NCI-H524 treated with DMSO at 0.1 percent for 48 hours (cell line): ENCODE measurements around the gene KCNMA1.

ENCODE experiments used
- DNase-seq: peaks from one replicate; lab custom pipeline; 2025; lab: John Stamatoyannopoulos, UW

Gene KCNMA1

DNA sequence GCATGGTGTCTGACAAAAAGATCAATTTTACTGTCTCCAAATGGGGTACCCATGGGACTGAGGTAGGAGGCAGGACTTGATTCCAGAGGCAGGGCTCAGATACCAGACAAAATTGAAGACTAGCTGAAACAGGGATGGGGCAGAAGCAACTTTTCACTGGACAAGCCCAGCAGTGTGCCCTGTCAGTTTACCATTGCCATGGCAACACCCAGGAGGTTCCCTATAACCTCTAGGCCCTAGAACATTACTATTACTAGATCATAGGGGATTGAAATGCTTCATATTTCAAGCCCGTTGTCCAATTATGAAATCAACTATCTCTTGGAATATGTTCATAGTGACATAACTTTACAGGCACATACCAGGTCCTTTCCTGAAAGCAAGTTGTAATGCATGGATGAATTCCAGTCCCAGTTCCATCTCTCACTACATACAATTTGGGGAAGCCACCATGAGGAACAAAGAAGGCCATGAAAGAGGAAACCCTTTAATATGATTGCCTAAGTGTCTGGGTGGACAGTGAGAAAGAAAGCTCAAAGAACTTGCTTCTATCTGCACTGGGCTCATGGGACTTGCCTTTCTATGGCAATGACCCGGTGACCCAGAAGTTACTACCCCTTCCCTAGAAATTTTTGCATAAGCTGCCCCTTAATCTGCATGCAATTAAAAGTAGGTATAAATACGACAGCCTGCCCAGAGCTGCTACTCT is 557.9 kb downstream of the KCNMA1 start:
- DNase-seq = no peak

DNA sequence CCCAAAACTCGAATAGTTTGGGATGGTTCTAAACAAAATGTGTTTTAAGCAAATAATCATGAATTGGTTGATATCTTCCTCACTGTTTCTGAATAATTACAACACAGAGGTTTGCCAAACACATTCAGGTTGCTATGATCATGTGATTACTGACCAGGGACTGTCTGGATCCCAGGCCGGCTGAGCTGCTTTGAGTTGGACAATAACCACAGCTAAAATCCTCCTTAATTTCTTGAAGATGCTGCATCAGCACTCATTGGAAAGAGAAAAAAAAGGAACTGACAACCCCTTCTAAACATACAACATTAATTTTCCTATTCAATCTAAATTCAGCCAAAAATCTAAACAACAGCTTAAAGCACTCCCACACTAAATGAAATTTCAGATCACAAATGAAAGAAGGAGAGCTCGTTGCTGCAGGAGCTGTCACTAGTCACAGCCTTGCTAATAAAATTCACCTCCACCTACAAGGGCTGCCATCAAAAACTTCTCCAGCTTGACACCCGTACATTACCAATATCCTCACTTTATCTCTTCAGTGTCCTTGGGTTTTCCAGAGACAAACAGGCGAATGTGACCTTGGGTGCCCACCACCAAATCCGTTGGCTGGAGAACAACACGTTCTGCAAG is 560.2 kb downstream of the KCNMA1 start:
- DNase-seq = no peak

DNA sequence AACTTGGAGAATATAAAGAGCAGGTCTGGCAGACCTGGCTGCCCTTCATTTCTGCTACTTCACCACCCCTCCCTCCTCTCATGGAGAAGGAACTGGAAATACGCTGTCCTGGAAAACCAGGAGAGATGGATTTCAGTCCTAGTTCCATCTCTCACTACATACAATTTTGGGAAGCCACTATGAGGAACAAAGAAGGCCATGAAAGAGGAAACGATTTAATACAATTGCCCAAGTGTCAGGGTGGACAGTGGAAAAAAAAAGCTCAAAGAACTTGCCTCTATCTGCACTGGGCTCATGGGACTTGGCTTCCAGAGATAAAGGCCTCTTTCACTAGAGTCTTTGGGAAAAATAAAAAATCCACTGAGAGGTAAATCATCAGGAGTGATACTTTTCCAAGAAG is 561.7 kb downstream of the KCNMA1 start:
- DNase-seq = no peak

DNA sequence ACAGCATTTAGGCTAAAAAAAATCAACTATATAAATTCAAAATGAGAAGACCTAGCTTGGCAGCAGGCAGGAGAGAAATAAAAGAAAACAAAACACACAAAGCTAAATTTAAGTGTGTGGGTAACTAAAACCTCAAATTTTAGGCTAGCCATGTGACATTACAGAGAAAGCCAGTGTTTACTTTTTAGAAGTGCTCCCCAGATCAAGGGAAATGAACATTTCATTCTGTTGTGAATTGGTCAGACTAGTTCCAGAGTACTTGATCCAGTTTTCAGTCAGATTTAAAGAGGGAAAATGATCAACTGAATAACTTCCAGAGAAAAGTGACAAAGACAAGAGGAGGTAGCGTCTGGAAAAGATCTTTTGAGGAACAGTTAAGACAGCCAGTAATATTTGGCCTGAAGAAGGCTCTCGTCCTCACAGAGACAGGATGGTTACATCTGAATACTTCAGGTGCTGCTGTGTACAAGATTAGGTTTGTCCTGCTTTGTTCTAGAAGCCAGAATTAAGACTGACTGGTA is 563.4 kb downstream of the KCNMA1 start:
- no peak for DNase-seq

DNA sequence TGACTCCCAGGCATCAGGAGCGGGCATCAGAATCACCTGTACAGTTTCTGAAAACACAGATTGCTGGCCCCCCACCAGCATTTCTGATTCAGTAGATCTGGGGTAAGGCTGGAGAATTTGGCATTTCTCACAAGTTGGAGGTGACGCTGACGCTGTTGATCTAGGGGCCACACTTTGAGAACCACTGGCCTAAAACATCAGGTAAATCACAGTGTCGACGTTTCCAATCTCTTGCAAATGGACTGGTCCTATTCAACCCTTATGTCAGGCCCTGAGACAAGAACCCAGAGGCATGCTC is 564.0 kb downstream of the KCNMA1 start:
- no peak for DNase-seq

DNA sequence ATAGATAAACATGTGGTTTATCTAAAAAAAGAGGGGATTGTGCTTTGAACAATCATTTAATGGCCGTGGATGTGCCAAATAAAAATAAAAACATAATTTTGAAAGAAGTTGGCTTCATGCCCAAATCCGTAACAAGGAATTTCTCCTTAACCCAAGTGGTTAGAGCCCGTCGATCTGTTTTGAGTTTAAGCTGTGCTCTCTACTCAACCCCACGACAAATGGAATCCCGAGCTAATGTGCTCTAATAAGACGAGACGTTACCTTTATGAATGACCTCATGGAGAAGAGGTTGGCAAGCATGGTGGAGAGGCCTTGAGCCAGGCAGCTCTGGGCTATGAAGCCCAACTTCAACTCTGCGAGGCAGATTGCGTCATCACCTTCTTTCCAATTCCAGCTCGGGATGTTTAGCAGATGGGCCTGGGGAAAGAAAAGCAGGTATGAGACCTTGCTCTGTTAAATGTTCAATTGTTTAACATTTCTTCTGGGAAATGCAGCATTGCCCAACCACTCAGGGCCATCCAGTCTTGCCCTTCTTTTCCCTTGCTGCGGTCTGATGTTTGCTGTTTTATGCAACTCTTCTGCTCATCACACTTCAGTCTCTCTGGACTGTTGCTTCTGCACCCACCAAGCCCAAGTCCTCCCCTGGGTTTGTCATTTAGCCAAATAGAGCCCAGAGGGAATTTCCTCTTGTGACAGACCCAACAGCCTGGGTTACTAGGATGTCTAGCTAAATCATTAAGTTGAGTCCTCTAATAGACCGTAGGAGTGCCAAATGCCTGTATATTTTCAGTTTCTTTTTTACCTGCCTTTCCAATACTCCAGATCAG is 564.6 kb downstream of the KCNMA1 start:
- DNase-seq = no peak

DNA sequence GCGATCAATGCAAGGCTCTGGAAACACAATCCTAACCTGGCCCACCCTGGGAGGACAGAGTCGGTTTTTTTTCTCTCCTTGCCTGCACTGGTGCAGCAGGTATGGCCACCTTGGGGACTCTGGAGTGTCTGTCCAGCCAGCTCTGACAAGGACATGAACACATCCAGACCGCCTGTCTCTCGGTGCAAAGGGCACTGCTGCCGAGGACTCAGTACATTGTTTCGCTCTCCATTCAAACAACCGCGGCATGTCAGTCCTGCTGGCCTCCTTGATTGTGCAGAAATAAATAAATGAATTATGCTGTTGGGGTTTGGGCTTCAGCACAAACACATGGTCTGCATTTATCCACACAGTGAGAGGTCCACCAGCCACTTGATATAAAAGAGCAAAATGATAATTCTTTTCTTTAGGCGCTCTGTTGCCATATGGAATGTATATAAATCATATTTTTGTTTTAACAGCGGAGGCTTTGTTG is 565.2 kb downstream of the KCNMA1 start:
- no peak for DNase-seq

DNA sequence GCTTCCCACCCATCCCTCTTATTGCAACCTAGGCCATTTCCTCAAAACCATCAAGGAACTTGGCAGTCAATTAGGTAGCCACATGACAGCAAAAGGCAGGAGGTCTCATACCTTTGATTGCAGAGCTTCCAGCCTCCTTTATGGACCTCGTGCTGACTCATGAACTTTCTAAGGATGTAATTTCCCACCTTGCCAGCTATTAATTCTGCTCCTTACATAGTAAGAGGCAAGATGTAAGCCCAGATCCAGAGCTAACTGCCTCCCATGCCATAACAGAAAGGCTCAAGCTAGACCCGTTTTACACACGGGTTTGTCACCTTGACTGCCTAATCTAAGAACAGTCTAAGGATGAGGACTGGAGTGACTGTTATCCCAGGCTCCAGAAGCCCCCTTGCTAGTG is 565.7 kb downstream of the KCNMA1 start:
- DNase-seq = no peak

DNA sequence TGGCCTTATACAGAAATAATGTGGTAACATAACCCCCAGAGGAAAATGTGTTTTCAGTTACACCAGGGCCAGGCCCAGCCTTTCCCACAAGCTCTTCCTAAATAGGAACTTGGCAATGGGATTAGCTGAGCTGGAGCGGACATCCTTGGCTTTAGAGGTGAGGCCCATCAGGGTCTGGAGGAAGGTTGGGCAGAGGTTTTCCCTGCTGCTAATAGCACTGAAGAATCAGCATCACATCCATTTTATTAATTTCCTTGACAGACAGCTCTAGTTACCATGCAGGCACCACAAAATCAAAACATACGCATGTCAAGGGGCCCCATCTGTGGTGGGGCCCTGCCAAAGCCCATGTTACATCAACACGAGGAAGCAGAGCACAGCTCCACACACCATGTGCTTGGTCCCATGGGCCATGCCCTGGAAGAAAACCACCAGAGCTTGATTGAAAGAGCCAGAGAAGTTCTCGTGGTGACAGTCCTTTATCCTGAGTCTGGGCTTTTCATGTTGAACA is 566.6 kb downstream of the KCNMA1 start:
- DNase-seq = no peak

DNA sequence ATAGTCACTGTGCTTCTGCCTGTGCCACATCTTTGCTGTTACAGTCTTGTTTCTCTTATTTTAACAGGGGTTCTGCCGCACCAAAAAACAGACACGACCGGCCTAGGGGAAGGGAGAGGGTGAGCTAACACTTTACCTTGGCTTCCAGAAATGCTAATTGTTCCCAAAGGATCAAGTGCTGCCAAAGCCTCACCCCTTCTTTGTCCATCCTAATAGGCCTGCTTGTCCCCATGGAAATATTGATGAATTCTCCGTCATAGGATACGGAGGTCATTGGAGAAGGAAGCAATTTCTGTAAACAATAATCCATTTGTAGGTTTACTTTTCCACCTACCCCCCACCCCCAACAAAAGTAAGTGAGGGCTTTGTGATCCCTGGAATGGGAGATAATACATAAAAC is 567.3 kb downstream of the KCNMA1 start:
- no peak for DNase-seq

DNA sequence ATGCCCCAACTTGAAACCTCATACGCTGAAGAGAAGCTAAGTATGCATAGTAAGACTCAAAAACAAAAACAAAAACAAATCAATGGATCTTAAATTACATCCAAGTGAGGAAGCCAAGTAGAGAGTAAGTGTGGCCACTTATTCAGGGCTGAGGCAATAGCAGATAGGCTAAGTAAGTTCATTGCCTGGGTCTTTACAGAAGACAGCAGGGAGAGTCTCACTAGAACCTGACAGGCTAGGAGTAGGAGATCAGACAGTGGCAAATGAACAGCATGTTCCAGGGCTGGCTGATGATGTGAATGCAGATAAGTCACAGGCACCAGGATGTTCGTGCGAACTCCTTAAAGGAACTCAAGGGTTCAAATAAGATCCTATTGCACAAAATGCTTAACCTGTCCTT is 568.6 kb downstream of the KCNMA1 start:
- peak; percentile 8 for DNase-seq

DNA sequence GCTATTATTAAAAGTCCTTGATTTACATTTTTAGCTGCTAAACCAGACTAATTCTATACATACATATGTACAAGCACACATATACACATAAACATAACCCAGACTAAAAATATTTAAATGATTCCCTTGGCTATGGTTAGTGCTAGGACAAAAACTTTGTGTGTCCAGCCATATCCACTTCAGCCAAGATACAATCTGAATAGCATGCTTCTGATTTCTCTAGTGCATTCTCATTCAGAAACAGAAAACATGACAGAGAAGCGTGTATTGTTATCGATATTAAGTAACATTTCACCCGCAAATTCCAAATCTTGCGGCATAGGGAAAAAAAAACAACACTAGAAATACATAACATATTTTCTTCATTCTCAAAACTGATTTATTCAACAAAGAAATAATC is 569.3 kb downstream of the KCNMA1 start:
- no peak for DNase-seq

DNA sequence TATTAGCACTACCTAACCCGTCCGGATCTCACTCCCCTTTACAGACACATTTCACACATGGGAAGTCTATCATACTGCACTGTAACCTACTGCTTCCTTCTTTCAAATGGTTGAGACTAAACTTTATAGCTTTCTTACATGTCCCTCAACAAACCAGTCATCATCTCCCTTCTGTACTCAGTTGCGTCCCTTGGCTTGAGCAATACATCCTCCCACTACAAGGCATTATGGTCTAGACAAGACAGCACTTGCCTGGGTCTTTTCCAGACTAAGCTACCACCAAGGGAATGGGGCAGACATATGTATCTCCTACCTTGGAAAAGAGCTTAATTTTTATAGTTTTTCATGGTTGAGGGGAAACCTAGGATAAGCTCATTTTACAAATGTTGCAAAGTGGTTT is 575.2 kb downstream of the KCNMA1 start:
- no peak for DNase-seq

DNA sequence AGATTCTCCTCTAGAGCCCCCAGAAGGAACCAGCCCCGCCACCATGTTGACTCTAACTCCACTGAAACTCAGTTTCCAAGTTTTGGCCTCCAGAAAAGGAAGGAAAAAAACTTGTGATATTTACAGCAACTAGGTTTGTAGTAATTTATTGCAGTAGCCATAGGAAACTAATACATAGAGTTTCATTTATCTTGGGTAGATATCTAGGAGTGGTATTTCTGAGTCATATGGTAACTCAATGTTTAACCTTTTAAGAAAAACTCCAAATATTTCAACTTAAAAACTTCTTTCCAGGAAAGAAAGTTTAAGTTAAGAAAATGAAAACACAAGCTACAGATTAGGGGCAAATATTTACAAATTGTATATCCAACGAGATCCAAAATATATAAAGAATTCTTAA is 576.7 kb downstream of the KCNMA1 start:
- DNase-seq = no peak

DNA sequence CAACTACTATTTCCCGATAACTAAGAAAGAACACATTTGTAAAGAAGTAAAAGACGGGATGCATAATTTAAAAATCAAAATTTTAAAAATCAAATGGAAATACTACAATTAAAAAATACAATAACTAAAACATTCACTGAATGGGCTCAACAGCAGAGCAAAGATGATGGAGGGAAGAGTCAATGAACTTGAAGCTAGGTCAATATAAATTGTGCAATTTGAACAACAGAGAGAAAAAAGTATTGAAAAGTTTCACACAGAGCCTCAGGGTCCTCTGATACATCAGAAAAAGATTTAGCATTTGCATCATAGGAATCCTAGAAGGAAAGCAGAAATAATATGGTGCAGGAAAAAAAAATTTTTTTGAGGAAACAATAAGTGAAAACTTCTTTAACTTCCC is 581.0 kb downstream of the KCNMA1 start:
- DNase-seq = no peak

DNA sequence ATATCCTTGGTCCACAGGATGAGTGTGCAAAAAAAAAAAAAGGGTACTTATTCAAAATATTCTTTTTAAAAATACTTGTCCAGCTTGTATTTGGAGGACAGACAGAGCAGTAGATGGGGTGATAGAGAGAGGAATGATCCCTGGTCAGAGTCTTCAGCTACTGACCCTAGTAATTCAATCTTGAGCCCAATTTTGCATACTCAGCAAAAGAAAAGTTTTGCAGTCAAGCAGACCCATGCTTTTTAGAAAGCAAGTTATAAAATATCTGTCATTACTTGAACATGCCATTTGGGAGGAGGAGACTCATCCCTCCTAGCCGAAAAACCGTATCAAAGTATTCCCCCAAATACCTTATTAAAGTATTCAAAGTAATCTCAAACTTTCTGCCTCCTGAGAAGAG is 585.0 kb downstream of the KCNMA1 start:
- DNase-seq = no peak

DNA sequence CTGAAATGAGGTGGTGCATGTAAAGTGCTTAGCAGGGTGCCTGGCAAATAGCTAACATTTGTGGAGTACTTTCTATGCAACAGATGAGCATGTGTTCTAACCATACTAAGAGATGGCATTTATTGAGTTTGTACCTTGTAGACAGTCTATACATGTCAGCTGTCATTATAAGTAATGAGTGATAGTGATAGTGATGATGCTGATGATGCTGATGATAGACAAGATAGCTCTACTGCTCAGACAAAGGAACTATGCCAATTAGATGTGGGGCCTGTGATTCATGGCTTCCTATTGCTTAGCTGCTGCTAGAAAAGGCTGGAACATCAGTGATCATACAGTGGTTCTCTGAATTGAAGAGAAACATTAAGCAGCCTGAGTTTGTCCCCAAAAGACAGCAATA is 585.8 kb downstream of the KCNMA1 start:
- DNase-seq = no peak

DNA sequence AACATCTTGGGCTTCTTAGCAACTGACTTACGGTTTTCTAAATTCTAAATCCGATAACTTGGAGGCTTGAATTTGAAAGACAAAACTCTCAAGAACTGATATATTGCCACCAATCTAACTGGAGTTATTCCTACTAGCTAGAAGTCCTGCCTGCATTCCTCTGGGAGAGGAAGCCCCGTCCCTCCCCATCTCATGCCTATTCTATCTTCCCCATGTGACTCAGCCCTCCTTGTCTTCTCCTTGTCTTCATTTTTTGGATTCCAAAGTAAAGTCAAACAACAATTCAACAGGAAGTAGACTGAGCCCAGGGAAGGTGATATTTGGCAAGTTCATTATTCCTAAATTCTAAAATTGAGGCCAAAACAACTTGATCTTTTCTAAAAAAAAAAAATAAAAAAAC is 587.7 kb downstream of the KCNMA1 start:
- no peak for DNase-seq

DNA sequence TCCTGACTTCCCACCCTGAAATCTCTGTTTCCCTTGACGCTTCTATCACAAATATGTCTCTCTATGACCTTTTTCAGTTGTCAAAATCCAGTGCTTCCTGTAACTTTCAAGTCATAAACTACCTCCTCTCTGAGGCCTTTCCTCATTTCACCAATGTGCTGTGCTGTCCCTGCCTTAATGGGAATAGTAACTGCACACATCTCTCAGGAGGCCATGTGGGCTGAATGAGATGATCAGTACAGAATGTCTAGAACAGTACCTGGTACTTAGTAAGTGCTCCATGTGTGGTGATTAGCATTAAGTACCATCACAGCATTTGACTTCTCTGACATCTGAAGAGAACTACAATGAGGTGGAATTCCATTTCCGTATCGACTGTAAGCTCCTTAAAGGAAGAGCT is 588.5 kb downstream of the KCNMA1 start:
- DNase-seq = no peak

DNA sequence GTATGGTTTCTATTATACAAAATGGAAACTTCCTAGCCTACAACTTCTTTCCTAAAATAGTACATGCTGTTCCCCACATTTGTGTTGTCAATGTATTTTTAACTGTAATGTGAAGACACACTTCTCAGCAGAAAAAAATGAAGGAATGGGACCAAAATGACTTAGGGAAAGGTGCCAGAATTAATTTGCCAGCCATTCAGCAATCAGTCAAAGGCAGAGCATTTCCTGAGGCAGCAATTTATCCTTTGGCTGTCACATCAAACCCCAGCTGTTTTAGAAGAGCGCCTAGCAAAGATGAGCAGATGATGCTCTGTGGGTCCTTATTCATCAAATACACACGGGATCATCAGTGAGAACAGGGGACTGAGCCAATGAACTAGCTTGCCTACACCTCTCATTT is 592.5 kb downstream of the KCNMA1 start:
- DNase-seq = no peak

DNA sequence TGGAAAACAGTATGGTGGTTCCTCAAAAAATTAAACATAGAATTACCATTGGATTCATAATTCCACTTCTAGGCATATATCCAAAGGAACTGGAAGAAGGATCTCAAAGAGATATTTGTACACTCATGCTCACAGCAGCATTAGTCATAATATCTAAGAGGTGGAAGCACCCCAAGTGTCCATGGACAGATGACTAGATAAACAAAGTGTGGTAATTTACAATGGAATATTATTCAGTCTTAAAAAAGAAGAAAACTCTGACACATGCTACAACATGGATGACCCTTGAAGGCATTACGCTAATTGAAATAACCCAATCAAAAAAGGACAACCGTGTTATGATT is 594.2 kb downstream of the KCNMA1 start:
- DNase-seq = no peak

DNA sequence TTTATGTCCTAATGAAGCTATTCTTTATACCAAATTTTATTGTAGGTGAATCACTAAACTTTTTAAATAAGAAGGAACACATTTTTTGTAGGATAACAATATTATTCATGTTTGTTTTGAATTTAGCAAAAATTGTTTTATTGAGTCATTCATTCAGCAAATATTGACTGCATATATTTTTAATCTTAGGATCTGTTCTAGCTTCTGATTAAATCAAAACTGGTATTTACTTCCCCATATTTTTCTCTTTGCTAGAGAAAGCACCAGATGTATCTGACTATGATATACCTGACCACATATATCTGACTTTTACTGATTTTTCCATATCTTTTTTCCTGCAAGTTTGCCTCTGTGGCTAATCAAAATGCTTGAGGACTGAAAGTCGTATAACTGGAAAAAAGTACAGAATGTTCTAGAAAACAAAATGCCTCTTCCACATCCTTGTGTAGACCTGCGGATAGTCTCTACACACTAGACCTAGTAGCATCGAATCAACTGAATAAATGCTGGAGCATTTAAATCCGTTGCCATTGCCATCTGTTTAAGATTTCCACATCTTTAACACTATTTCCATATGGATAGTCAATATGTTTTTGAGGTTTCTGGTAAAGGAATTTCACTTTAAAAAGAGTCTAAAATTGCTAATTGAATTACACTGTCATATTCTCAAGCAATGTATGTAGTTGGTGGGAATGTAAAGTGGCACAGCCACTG is 594.7 kb downstream of the KCNMA1 start:
- no peak for DNase-seq
